A673 (cell line): ENCODE data around the gene XYLT1.

Experiments used
- CTCF ChIP-seq: fragments of 300-800, 200-600 bp; sonication (generic); conservative IDR thresholded peaks from 2 replicates; pipeline ENCODE4 v1.5.1; 2017; ENCODE audit warnings: low read depth, mild to moderate bottlenecking, antibody characterized with exemption, low read length, moderate library complexity, mixed read lengths
- EZH2 ChIP-seq: fragments of 200-600 bp; sonication (generic); IDR thresholded peaks from 2 replicates; pipeline ENCODE4 v1.6.1; 2017; ENCODE audit warnings: borderline replicate concordance, low read depth, mild to moderate bottlenecking, mixed read lengths, antibody characterized with exemption, low read length; ENCODE audit not compliant: poor library complexity, severe bottlenecking

GRCh38 chr16:17350207-17350606 lies 120.6 kb downstream of the XYLT1 start:
- TF ChIP-seq CTCF (no peak), EZH2 (no peak)
